Fibroblast of lung (primary cell): ENCODE data around the gene ATP10A. TPM values are rescaled to one million over a fixed set of nuclear protein-coding genes. Genes with fewer than 3 reads are reported as not detected.

Experiments used
- DNase-seq, 2 donors: peaks; one replicate each; pipeline versions ENCODE4 v3.0.0 to v3.0.0-alpha.2; 2010; ENCODE audit warnings: low read depth in 2 of 2
- H2AFZ ChIP-seq: 2 replicates; pipeline ENCODE4 v1.5.1; 2012; ENCODE audit warnings: low read length, control low read depth, inconsistent platforms
- H3K27ac ChIP-seq: 2 replicates; pipeline ENCODE4 v1.5.1; 2011; ENCODE audit warnings: low read length, control low read depth; ENCODE audit not compliant: insufficient read depth
- H3K27me3 ChIP-seq: 2 replicates; pipeline ENCODE4 v1.5.1; 2011; ENCODE audit warnings: mild to moderate bottlenecking, low read length; ENCODE audit not compliant: control insufficient read depth, insufficient read depth
- H3K36me3 ChIP-seq: 2 replicates; pipeline ENCODE4 v1.5.1; 2011; ENCODE audit warnings: low read length; ENCODE audit not compliant: control insufficient read depth, insufficient read depth
- H3K4me1 ChIP-seq: 2 replicates; pipeline ENCODE4 v1.5.1; 2011; ENCODE audit warnings: low read length; ENCODE audit not compliant: control insufficient read depth, insufficient read depth; ENCODE audit errors: extremely low read depth
- H3K4me2 ChIP-seq: 2 replicates; pipeline ENCODE4 v1.5.1; 2011; ENCODE audit warnings: low read length, control low read depth; ENCODE audit not compliant: insufficient read depth; ENCODE audit errors: extremely low read depth
- H3K4me3 ChIP-seq, 4 experiments: fragments of 200-600 bp in 1 of 4; sonication (generic) in 1 of 4; replicated peaks in 1 of 4; 2 replicates each; pipeline ENCODE4 v1.5.1; 2011 to 2016; ENCODE audit warnings: low read length in 4 of 4, low read depth in 3 of 4, mild to moderate bottlenecking in 3 of 4, control low read depth in 2 of 4, inconsistent platforms in 1 of 4, mixed read lengths in 1 of 4; ENCODE audit not compliant: insufficient read depth in 1 of 4; ENCODE audit errors: control extremely low read depth in 1 of 4
- H3K79me2 ChIP-seq: 2 replicates; pipeline ENCODE4 v1.5.1; 2012; ENCODE audit warnings: mild to moderate bottlenecking, low read length, inconsistent platforms; ENCODE audit not compliant: control insufficient read depth, insufficient read depth
- H3K9ac ChIP-seq: 2 replicates; pipeline ENCODE4 v1.5.1; 2011; ENCODE audit warnings: mild to moderate bottlenecking, low read length, control low read depth; ENCODE audit not compliant: insufficient read depth
- H3K9me3 ChIP-seq: 2 replicates; pipeline ENCODE4 v1.5.1; 2012; ENCODE audit warnings: low read depth, low read length; ENCODE audit not compliant: control insufficient read depth, insufficient read depth
- H4K20me1 ChIP-seq: 2 replicates; pipeline ENCODE4 v1.5.1; 2011; ENCODE audit warnings: low read length; ENCODE audit not compliant: control insufficient read depth, insufficient read depth; ENCODE audit errors: extremely low read depth
- CTCF ChIP-seq, 2 donors: IDR thresholded peaks in 1 of 2; conservative IDR thresholded peaks in 1 of 2; 1 replicate in 1 of 2; 2 replicates in 1 of 2; pipeline ENCODE4 v1.5.1; 2011 to 2012; ENCODE audit warnings: low read length in 2 of 2, control low read depth in 1 of 2, inconsistent platforms in 1 of 2, low read depth in 1 of 2, mild to moderate bottlenecking in 1 of 2
- EZH2 ChIP-seq: IDR thresholded peaks from 2 replicates; pipeline ENCODE4 v1.5.1; 2012; ENCODE audit warnings: low read length, control low read depth, mild to moderate bottlenecking; ENCODE audit errors: missing control alignments
- polyA plus RNA-seq, 2 donors: library from polyadenylated mRNA; depleted of rRNA in 1 of 2; stranded (reverse) in 1 of 2; unstranded in 1 of 2; fragments of >200 nt; gene quantifications; 2 replicates each; pipeline ENCODE4 v1.2.1, GENCODE V29; 2011 to 2012; ENCODE audit warnings: missing spikeins in 1 of 2
- total RNA-seq: library from RNA; depleted of rRNA; stranded (reverse); fragments of >200 nt; gene quantifications from 2 replicates; pipeline ENCODE4 v1.2.1, GENCODE V29; 2014

ATP10A gene
- total and polyA plus RNA-seq, 2 donors (not counting 1 experiment from before 2014, with no cell fraction given), result 12.7 to 13.8 TPM

DNA sequence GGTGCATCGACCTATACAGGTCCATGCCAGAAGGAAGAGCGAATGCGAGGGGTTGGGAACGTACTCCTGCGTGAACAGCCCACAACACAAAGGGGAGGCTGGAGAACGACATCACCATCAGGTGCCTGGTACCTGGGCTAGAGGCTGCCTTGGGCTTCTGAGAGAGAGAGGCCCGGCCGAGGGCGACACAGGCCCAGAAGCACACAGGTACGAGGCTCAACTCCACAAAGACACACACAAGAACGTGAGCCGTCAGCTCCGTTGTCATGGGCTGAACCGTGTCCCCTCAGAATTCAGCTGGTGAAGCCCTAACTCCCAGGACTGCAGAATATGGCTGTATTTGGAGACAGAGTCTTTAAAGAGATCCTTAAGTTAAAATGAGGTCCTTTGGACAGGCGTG lies 134.3 kb downstream of the ATP10A start:
- DNase-seq, result no peak
- H3K4me1 ChIP-seq, result no peaks in the 10 kb centered on the region
- no peaks in the 10 kb centered on the region for H4K20me1 ChIP-seq
- no peak for TF ChIP-seq CTCF (conservative IDR thresholded peaks at IDR 0.05 in 1 of 2, IDR thresholded peaks at IDR 0.05 in 1 of 2; ENCODE audit: low read depth in 1 of 2, low read length in 2 of 2)
- TF ChIP-seq EZH2, result no peak
- H3K79me2 ChIP-seq, result no peaks in the 10 kb centered on the region
- H3K27ac ChIP-seq, result no peak overlapping the region
- no peaks in the 10 kb centered on the region for H3K9me3 ChIP-seq
- no peak overlapping the region for H3K4me3 ChIP-seq
- no peak overlapping the region for H3K9ac ChIP-seq
- no peak overlapping the region for H2AFZ ChIP-seq
- peaks cover 1% of the 10 kb centered on the region for H3K36me3 ChIP-seq
- no peak overlapping the region for H3K4me2 ChIP-seq
- no peaks in the 10 kb centered on the region for H3K27me3 ChIP-seq

GRCh38 chr15:25727867-25728600 lies 135.1 kb downstream of the ATP10A start:
- TF ChIP-seq EZH2, result no peak
- no peak for TF ChIP-seq CTCF (conservative IDR thresholded peaks at IDR 0.05 in 1 of 2, IDR thresholded peaks at IDR 0.05 in 1 of 2; ENCODE audit: low read depth in 1 of 2, low read length in 2 of 2)
- H4K20me1 ChIP-seq, result no peaks in the 10 kb centered on the region
- no peaks in the 10 kb centered on the region for H3K9me3 ChIP-seq
- no peaks in the 10 kb centered on the region for H3K4me1 ChIP-seq
- no peak for DNase-seq
- no peak overlapping the region for H3K4me3 ChIP-seq
- no peak overlapping the region for H3K9ac ChIP-seq
- H3K4me2 ChIP-seq, result no peak overlapping the region
- no peak overlapping the region for H2AFZ ChIP-seq
- H3K27ac ChIP-seq, result no peak overlapping the region
- H3K79me2 ChIP-seq, result no peaks in the 10 kb centered on the region
- no peaks in the 10 kb centered on the region for H3K27me3 ChIP-seq
- peaks cover 1% of the 10 kb centered on the region for H3K36me3 ChIP-seq

GRCh38 chr15:25727116-25727515 lies 136.0 kb downstream of the ATP10A start:
- H2AFZ ChIP-seq, result no peak overlapping the region
- no peak for DNase-seq
- no peak overlapping the region for H3K4me3 ChIP-seq
- peaks cover 1% of the 10 kb centered on the region for H3K36me3 ChIP-seq
- H4K20me1 ChIP-seq, result no peaks in the 10 kb centered on the region
- H3K4me2 ChIP-seq, result no peak overlapping the region
- H3K9ac ChIP-seq, result no peak overlapping the region
- no peak overlapping the region for H3K27ac ChIP-seq
- no peak for TF ChIP-seq EZH2
- no peak for TF ChIP-seq CTCF (conservative IDR thresholded peaks at IDR 0.05 in 1 of 2, IDR thresholded peaks at IDR 0.05 in 1 of 2; ENCODE audit: low read depth in 1 of 2, low read length in 2 of 2)
- H3K9me3 ChIP-seq, result no peaks in the 10 kb centered on the region
- H3K79me2 ChIP-seq, result no peaks in the 10 kb centered on the region
- H3K4me1 ChIP-seq, result no peaks in the 10 kb centered on the region
- no peaks in the 10 kb centered on the region for H3K27me3 ChIP-seq
